H1 (cell line): Measurements from ENCODE around the gene ZC2HC1C. TPM values are rescaled to one million over a fixed set of nuclear protein-coding genes. Genes with fewer than 3 reads are reported as not detected.

ENCODE experiments used
- CTCF ChIA-PET: fragments of 300-600 bp; sonication (Branson Sonifier 250); formaldehyde crosslinking; loops from one replicate; lab custom pipeline; 2021; ENCODE audit not compliant: partially characterized antibody; lab: Charles Lee
- POLR2A ChIA-PET: fragments of 300-600 bp; sonication (Branson Sonifier 250); formaldehyde crosslinking; loops from one replicate; lab custom pipeline; 2021; ENCODE audit warnings: inconsistent platforms; ENCODE audit not compliant: partially characterized antibody; lab: Charles Lee
- DNase-seq, 2 experiments: peaks; one replicate each; pipeline versions ENCODE4 v3.0.0 to v3.0.0-alpha.2; 2010 to 2022; ENCODE audit warnings: low spot score in 2 of 2, low read depth in 1 of 2, mixed read lengths in 1 of 2
- FAIRE-seq: peaks from 2 replicates; lab custom pipeline; 2011; peaks lifted over from hg19 to GRCh38; lab: Jason Lieb, UNC
- H2AFZ ChIP-seq: 2 replicates; pipeline ENCODE4 v1.8.1; 2012; ENCODE audit warnings: low read length, inconsistent platforms
- H2AK5ac ChIP-seq: 2 replicates; pipeline ENCODE4 v1.6.1; 2013; ENCODE audit warnings: low read depth, low read length
- H2BK120ac ChIP-seq: replicated peaks from 2 replicates; pipeline ENCODE3; 2013; ENCODE audit warnings: low read depth, low read length, inconsistent platforms
- H2BK12ac ChIP-seq: 2 replicates; pipeline ENCODE4 v1.6.1; 2013; ENCODE audit warnings: low read depth, low read length
- H2BK15ac ChIP-seq: 2 replicates; pipeline ENCODE4 v1.6.1; 2013; ENCODE audit warnings: low read length
- H2BK20ac ChIP-seq: 2 replicates; pipeline ENCODE4 v1.6.1; 2013; ENCODE audit warnings: low read length
- H2BK5ac ChIP-seq: 2 replicates; pipeline ENCODE4 v1.6.1; 2013; ENCODE audit warnings: low read depth, low read length
- H3K14ac ChIP-seq: 2 replicates; pipeline ENCODE4 v1.6.1; 2013; ENCODE audit warnings: inconsistent platforms; ENCODE audit not compliant: insufficient read length
- H3K18ac ChIP-seq: 2 replicates; pipeline ENCODE4 v1.6.1; 2013; ENCODE audit warnings: low read length; ENCODE audit errors: extremely low read depth
- H3K23ac ChIP-seq: 2 replicates; pipeline ENCODE4 v1.6.1; 2013; ENCODE audit warnings: inconsistent platforms; ENCODE audit not compliant: insufficient read length
- H3K23me2 ChIP-seq: 2 replicates; pipeline ENCODE4 v1.6.1; 2013; ENCODE audit warnings: low read depth, low read length
- H3K27ac ChIP-seq: 2 replicates; pipeline ENCODE4 v1.6.1; 2011; ENCODE audit warnings: low read depth, low read length, inconsistent platforms
- H3K27me3 ChIP-seq, 4 experiments: replicated peaks in 1 of 4; 1 replicate in 1 of 4; 2 replicates in 3 of 4; pipeline versions ENCODE4 v1.6.1 to v1.8.1; 2011 to 2013; ENCODE audit warnings: low read length in 3 of 4, mild to moderate bottlenecking in 3 of 4, inconsistent platforms in 2 of 4, mixed read lengths in 2 of 4, moderate library complexity in 1 of 4; ENCODE audit not compliant: control insufficient read depth in 3 of 4, insufficient read depth in 3 of 4; ENCODE audit errors: extremely low read depth in 1 of 4
- H3K36me3 ChIP-seq, 4 experiments: 2 replicates each; pipeline versions ENCODE4 v1.6.1 to v1.8.1; 2011 to 2013; ENCODE audit warnings: mild to moderate bottlenecking in 4 of 4, low read length in 3 of 4, moderate library complexity in 2 of 4, control low read depth in 1 of 4, inconsistent platforms in 1 of 4; ENCODE audit not compliant: insufficient read depth in 4 of 4, control insufficient read depth in 2 of 4
- H3K4ac ChIP-seq: replicated peaks from 2 replicates; pipeline ENCODE3; 2013; ENCODE audit warnings: low read length, low read depth, mixed read lengths, inconsistent platforms; ENCODE audit not compliant: insufficient read length
- H3K4me1 ChIP-seq, 4 experiments: replicated peaks in 1 of 4; 1 replicate in 1 of 4; 2 replicates in 3 of 4; pipeline versions ENCODE4 v1.6.1 to v1.8.1; 2011 to 2013; ENCODE audit warnings: low read length in 3 of 4, inconsistent platforms in 2 of 4, mixed read lengths in 1 of 4; ENCODE audit not compliant: insufficient read depth in 4 of 4, control insufficient read depth in 3 of 4
- H3K4me2 ChIP-seq, 2 experiments: 2 replicates each; pipeline versions ENCODE4 v1.6.1 to v1.8.1; 2011 to 2013; ENCODE audit warnings: low read depth in 2 of 2, low read length in 2 of 2, control low read depth in 1 of 2, inconsistent platforms in 1 of 2, mild to moderate bottlenecking in 1 of 2; ENCODE audit not compliant: insufficient read depth in 1 of 2
- H3K4me3 ChIP-seq, 4 experiments: fragments of 200-600, 300-600 bp in 1 of 4; sonication (generic), shearing (Covaris generic), sonication (Bioruptor Twin) in 1 of 4; 2 replicates each; pipeline versions ENCODE4 v1.5.1 to v1.8.1; 2011 to 2016; ENCODE audit warnings: low read length in 4 of 4, low read depth in 3 of 4, control low read depth in 2 of 4, inconsistent platforms in 2 of 4, mild to moderate bottlenecking in 2 of 4, mixed read lengths in 1 of 4, moderate library complexity in 1 of 4; ENCODE audit not compliant: insufficient read depth in 2 of 4; ENCODE audit errors: extremely low read depth in 1 of 4
- H3K56ac ChIP-seq: replicated peaks from 2 replicates; pipeline ENCODE3; 2013; ENCODE audit warnings: low read depth, mild to moderate bottlenecking, mixed read lengths, low read length, inconsistent platforms; ENCODE audit not compliant: insufficient read length
- H3K79me1 ChIP-seq: 2 replicates; pipeline ENCODE4 v1.6.1; 2013; ENCODE audit warnings: low read depth, low read length, control low read depth
- H3K79me2 ChIP-seq, 2 experiments: 2 replicates each; pipeline versions ENCODE4 v1.6.1 to v1.8.1; 2012 to 2013; ENCODE audit warnings: low read length in 2 of 2, mild to moderate bottlenecking in 2 of 2, inconsistent platforms in 1 of 2; ENCODE audit not compliant: insufficient read depth in 2 of 2, control insufficient read depth in 1 of 2
- H3K9ac ChIP-seq, 4 experiments: replicated peaks in 1 of 4; 1 replicate in 1 of 4; 2 replicates in 3 of 4; pipeline versions ENCODE4 v1.6.1 to v1.8.1; 2011 to 2013; ENCODE audit warnings: low read depth in 3 of 4, low read length in 3 of 4, control low read depth in 2 of 4, mild to moderate bottlenecking in 2 of 4, moderate library complexity in 2 of 4, inconsistent platforms in 1 of 4; ENCODE audit errors: extremely low read depth in 1 of 4
- H3K9me3 ChIP-seq, 2 experiments: 2 replicates each; pipeline versions ENCODE4 v1.6.1 to v1.8.1; 2012 to 2013; ENCODE audit warnings: mild to moderate bottlenecking in 2 of 2, moderate library complexity in 2 of 2, control low read depth in 1 of 2, inconsistent platforms in 1 of 2, low read depth in 1 of 2, low read length in 1 of 2, mixed read lengths in 1 of 2; ENCODE audit not compliant: insufficient read depth in 2 of 2
- H4K20me1 ChIP-seq, 2 experiments: replicated peaks in 1 of 2; 2 replicates each; pipeline versions ENCODE3 to v1.8.1; 2011 to 2013; ENCODE audit warnings: inconsistent platforms in 2 of 2, low read length in 2 of 2, mild to moderate bottlenecking in 1 of 2; ENCODE audit not compliant: insufficient read depth in 2 of 2, control insufficient read depth in 1 of 2
- H4K5ac ChIP-seq: 2 replicates; pipeline ENCODE4 v1.6.1; 2013; ENCODE audit warnings: low read length, low read depth, mixed read lengths, inconsistent platforms; ENCODE audit not compliant: insufficient read length
- H4K8ac ChIP-seq: 2 replicates; pipeline ENCODE4 v1.8.0; 2013; ENCODE audit warnings: mild to moderate bottlenecking, moderate library complexity, low read length, inconsistent platforms; ENCODE audit not compliant: insufficient read depth; ENCODE audit errors: extremely low read depth
- H4K91ac ChIP-seq: replicated peaks from 2 replicates; pipeline ENCODE3; 2013; ENCODE audit warnings: low read length, mixed read lengths, inconsistent platforms; ENCODE audit not compliant: insufficient read length
- CBX8 ChIP-seq: fragments of 300-800, 300-1000 bp; sonication (generic); IDR thresholded peaks from 2 replicates; pipeline ENCODE4 v1.7.1; 2016; ENCODE audit warnings: low read depth, low read length, borderline replicate concordance
- KDM1A ChIP-seq: fragments of 200-600, 300-600 bp; sonication (generic); IDR thresholded peaks from 2 replicates; pipeline ENCODE4 v1.7.1; 2016; ENCODE audit warnings: mild to moderate bottlenecking, low read length, borderline replicate concordance
- NRF1 ChIP-seq: IDR thresholded peaks from 2 replicates; pipeline ENCODE4 v1.6.1; 2011; ENCODE audit warnings: mild to moderate bottlenecking, low read depth, low read length, improper control_type of control experiment
- TAF1 ChIP-seq: IDR thresholded peaks from 2 replicates; pipeline ENCODE4 v1.6.1; 2011; ENCODE audit warnings: mild to moderate bottlenecking, low read depth, low read length
- TEAD4 ChIP-seq: IDR thresholded peaks from 2 replicates; pipeline ENCODE4 v1.6.1; 2012; ENCODE audit warnings: low read depth, low read length, inconsistent platforms, mixed read lengths
- YY1 ChIP-seq: IDR thresholded peaks from 2 replicates; pipeline ENCODE4 v1.6.1; 2011; ENCODE audit warnings: low read depth, mild to moderate bottlenecking, low read length
- WGBS, 2 experiments: shearing (Covaris generic) in 1 of 2; methylation state at CpG; one replicate each; pipeline versions ENCODE4 v1.1.6 to v1.1.7; 2013 to 2015; ENCODE audit warnings: low lambda C conversion rate in 2 of 2, mixed read lengths in 2 of 2, inconsistent platforms in 1 of 2, low coverage in 1 of 2, missing lambda C conversion rate in 1 of 2; ENCODE audit not compliant: insufficient replicate concordance in 2 of 2, insufficient coverage in 1 of 2, insufficient read length in 1 of 2; ENCODE audit errors: extremely low coverage in 1 of 2, missing lambda C conversion rate in 1 of 2; 5-methylcytosine and 5-hydroxymethylcytosine counted together
- polyA plus RNA-seq, 7 experiments: library from polyadenylated mRNA; depleted of rRNA in 3 of 7; stranded (reverse) in 5 of 7; unstranded in 2 of 7; fragments of >200 nt in 5 of 7; fragments of 200-250 nt in 2 of 7; gene quantifications; 1 replicate in 5 of 7; 2 replicates in 1 of 7; 4 replicates in 1 of 7; pipeline versions ENCODE4 v1.2.1 to v1.2.3, GENCODE V29; 2011 to 2013; ENCODE audit warnings: missing spikeins in 2 of 7, mixed read lengths in 2 of 7
- total RNA-seq: library from RNA; stranded (reverse); fragmentation: NEBNext Ultra II Directional; extraction: Animal tissue kit (Norgen Biotek cat#: 25700); gene quantifications from 2 replicates; pipeline ENCODE4 v1.2.1, GENCODE V29; 2021
- TF ChIP-seq, protein P1 (sequence below): IDR thresholded peaks from 2 replicates; pipeline ENCODE4 v1.6.1; 2011; ENCODE audit warnings: low read length, improper control_type of control experiment

The ZC2HC1C gene
- total and polyA plus RNA-seq, 2 of the 8 experiments (the other 6 are each of a cell fraction or from before 2014, with no cell fraction given) = 0.57 to 1.2 TPM

DNA sequence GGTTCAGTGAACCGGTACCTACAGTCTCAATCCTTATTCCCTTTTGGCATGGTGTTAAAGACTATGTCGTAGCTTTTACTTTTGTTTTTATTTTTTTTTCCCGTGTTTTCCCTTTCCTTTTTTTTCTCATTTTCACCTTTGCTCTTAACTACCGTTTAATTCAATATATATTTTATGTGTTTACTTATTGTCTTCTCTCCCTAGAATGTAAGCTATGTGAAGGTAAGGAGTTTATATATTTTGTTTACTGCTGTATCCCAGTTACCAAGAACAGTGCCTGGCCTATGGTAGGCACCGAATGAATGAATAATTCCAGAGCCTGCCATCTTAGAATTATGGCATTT is 17.9 kb upstream of the ZC2HC1C start:
- H2BK12ac ChIP-seq = no peak overlapping the region
- ChIA-PET CTCF (interaction anchor here (2.8 kb wide), 1 partner anchor 37 kb away, joined by 12 read pairs; no protein-coding TSS in a partner anchor), POLR2A (interaction anchor here (0.7 to 3.0 kb wide), 8 partner anchors 10 to 404 kb away, joined by 3 to 15 read pairs (median 3); partner anchors contain the start of genes ACYP1 and ZC2HC1C)
- H3K4me1 ChIP-seq = peaks cover 0 to 4% (median 0%) of the 10 kb centered on the region in 4 experiments; a peak in 3 of 7 replicates
- no peak overlapping the region for H3K56ac ChIP-seq
- H3K4ac ChIP-seq = no peak overlapping the region
- H2AFZ ChIP-seq = no peak overlapping the region
- no peak overlapping the region for H2AK5ac ChIP-seq
- no peak overlapping the region for H3K27ac ChIP-seq
- DNase-seq = no peak
- H2BK120ac ChIP-seq = no peak overlapping the region
- WGBS, 2 experiments = 26% methylated on average over 5 of the region's 5 CpGs; no CpG with 5 or more reads in 1 of the 2 experiments
- no peak overlapping the region for H3K23ac ChIP-seq
- no peaks in the 10 kb centered on the region for H3K79me1 ChIP-seq
- no peaks in the 10 kb centered on the region for H3K79me2 ChIP-seq
- no peaks in the 10 kb centered on the region for H3K36me3 ChIP-seq
- no peaks in the 10 kb centered on the region; the same call in 1 of the 2 replicates for H3K23me2 ChIP-seq
- H3K9me3 ChIP-seq = no peaks in the 10 kb centered on the region
- H4K5ac ChIP-seq = no peak overlapping the region
- no peak overlapping the region; the same call in 1 of the 2 replicates for H4K8ac ChIP-seq
- no peak overlapping the region for H2BK5ac ChIP-seq
- FAIRE-seq = no peak
- peak overlapping the region; percentile 60 to 86; a peak in 3 of 4 replicates for H3K4me2 ChIP-seq
- no peak overlapping the region for H3K14ac ChIP-seq
- H2BK20ac ChIP-seq = no peak overlapping the region
- H3K18ac ChIP-seq = no peak overlapping the region
- H4K20me1 ChIP-seq = no peaks in the 10 kb centered on the region
- peak overlapping the region in 1 of 4 experiments; percentile 75; a peak in 2 of 7 replicates for H3K9ac ChIP-seq
- H2BK15ac ChIP-seq = no peak overlapping the region
- peak overlapping the region; percentile 54 to 61 (median 58); a peak in 5 of 8 replicates for H3K4me3 ChIP-seq
- H4K91ac ChIP-seq = no peak overlapping the region
- no peaks in the 10 kb centered on the region for H3K27me3 ChIP-seq
- TF ChIP-seq TAF1 (no peak), CBX8 (no peak), YY1 (no peak), TEAD4 (no peak), NRF1 (no peak), KDM1A (no peak)
- TF ChIP-seq, protein P1, sequence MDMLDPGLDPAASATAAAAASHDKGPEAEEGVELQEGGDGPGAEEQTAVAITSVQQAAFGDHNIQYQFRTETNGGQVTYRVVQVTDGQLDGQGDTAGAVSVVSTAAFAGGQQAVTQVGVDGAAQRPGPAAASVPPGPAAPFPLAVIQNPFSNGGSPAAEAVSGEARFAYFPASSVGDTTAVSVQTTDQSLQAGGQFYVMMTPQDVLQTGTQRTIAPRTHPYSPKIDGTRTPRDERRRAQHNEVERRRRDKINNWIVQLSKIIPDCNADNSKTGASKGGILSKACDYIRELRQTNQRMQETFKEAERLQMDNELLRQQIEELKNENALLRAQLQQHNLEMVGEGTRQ = no peak
